HL-60 (cell line): ENCODE data around the gene RNF220.
"Not testable (repeated sequence)": the region's sequence is repeated elsewhere in the genome, so short reads cannot be mapped to it uniquely, and the experiment has no call there.

Source experiments
- GABPA ChIP-seq: IDR thresholded peaks from 2 replicates; pipeline ENCODE4 v1.6.1; 2012; ENCODE audit warnings: low read depth
- POLR2AphosphoS5 ChIP-seq: IDR thresholded peaks from 2 replicates; pipeline ENCODE4 v1.6.1; 2012; ENCODE audit warnings: low read depth
- SPI1 ChIP-seq: IDR thresholded peaks from 2 replicates; pipeline ENCODE4 v1.6.1; 2012; ENCODE audit warnings: low read depth, mild to moderate bottlenecking, borderline replicate concordance
- TF ChIP-seq, protein P1 (sequence below): IDR thresholded peaks from one replicate; pipeline ENCODE4 v1.5.1; 2011; ENCODE audit warnings: low read length, control low read depth, inconsistent platforms; ENCODE audit not compliant: insufficient read depth
- TF ChIP-seq, protein P2 (sequence below): IDR thresholded peaks from 2 replicates; pipeline ENCODE4 v1.6.1; 2012; ENCODE audit warnings: low read depth; ENCODE audit not compliant: insufficient replicate concordance

GRCh38 chr1:44699375-44699774 lies 294.3 kb downstream of the RNF220 start:
- TF ChIP-seq, protein P1, sequence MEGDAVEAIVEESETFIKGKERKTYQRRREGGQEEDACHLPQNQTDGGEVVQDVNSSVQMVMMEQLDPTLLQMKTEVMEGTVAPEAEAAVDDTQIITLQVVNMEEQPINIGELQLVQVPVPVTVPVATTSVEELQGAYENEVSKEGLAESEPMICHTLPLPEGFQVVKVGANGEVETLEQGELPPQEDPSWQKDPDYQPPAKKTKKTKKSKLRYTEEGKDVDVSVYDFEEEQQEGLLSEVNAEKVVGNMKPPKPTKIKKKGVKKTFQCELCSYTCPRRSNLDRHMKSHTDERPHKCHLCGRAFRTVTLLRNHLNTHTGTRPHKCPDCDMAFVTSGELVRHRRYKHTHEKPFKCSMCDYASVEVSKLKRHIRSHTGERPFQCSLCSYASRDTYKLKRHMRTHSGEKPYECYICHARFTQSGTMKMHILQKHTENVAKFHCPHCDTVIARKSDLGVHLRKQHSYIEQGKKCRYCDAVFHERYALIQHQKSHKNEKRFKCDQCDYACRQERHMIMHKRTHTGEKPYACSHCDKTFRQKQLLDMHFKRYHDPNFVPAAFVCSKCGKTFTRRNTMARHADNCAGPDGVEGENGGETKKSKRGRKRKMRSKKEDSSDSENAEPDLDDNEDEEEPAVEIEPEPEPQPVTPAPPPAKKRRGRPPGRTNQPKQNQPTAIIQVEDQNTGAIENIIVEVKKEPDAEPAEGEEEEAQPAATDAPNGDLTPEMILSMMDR, result not testable (repeated sequence)
- not testable (repeated sequence) for TF ChIP-seq GABPA, POLR2AphosphoS5, SPI1
- TF ChIP-seq, protein P2, sequence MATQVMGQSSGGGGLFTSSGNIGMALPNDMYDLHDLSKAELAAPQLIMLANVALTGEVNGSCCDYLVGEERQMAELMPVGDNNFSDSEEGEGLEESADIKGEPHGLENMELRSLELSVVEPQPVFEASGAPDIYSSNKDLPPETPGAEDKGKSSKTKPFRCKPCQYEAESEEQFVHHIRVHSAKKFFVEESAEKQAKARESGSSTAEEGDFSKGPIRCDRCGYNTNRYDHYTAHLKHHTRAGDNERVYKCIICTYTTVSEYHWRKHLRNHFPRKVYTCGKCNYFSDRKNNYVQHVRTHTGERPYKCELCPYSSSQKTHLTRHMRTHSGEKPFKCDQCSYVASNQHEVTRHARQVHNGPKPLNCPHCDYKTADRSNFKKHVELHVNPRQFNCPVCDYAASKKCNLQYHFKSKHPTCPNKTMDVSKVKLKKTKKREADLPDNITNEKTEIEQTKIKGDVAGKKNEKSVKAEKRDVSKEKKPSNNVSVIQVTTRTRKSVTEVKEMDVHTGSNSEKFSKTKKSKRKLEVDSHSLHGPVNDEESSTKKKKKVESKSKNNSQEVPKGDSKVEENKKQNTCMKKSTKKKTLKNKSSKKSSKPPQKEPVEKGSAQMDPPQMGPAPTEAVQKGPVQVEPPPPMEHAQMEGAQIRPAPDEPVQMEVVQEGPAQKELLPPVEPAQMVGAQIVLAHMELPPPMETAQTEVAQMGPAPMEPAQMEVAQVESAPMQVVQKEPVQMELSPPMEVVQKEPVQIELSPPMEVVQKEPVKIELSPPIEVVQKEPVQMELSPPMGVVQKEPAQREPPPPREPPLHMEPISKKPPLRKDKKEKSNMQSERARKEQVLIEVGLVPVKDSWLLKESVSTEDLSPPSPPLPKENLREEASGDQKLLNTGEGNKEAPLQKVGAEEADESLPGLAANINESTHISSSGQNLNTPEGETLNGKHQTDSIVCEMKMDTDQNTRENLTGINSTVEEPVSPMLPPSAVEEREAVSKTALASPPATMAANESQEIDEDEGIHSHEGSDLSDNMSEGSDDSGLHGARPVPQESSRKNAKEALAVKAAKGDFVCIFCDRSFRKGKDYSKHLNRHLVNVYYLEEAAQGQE, result not testable (repeated sequence)
